HG03280 (cell line): Measurements from ENCODE around the gene GPATCH3.
A peak's percentile ranks its signal among the peaks of the same experiment; 100 is the strongest.
"Not testable (repeated sequence)": the region's sequence is repeated elsewhere in the genome, so short reads cannot be mapped to it uniquely, and the experiment has no call there.

Source experiments
- ATAC-seq: cut with Tn5 transposase; IDR thresholded peaks from one replicate; pipeline ENCODE4 v1.9.1; 2021; ENCODE audit warnings: mild to moderate bottlenecking, moderate library complexity; ENCODE audit not compliant: unreplicated experiment

GPATCH3 gene

GRCh38 chr1:26913754-26914619 lies 13.7 kb upstream of the GPATCH3 start, which contains the start of gene NR0B2:
Gene NR0B2 (minus strand): TSS chr1:26913975. CDS start chr1:26913940, 35 bp downstream.
- ATAC-seq: no peak

- no peak for ATAC-seq
Observed at GRCh38 chr1:26913389-26913753, 13.1 kb upstream of the GPATCH3 start.

- ATAC-seq: no peak
Observed at GRCh38 chr1:26912147-26912490, 11.9 kb upstream of the GPATCH3 start.

GRCh38 chr1:26911399-26912146 lies 11.3 kb upstream of the GPATCH3 start:
- ATAC-seq: no peak

GRCh38 chr1:26910343-26911160 lies 10.3 kb upstream of the GPATCH3 start:
- no peak for ATAC-seq

GRCh38 chr1:26909951-26910342 lies 9.7 kb upstream of the GPATCH3 start:
- no peak for ATAC-seq

GRCh38 chr1:26907071-26907917 lies 7.0 kb upstream of the GPATCH3 start:
- no peak for ATAC-seq

GRCh38 chr1:26900815-26901511 lies 696 bp upstream of the GPATCH3 start:
- ATAC-seq: no peak

- ATAC-seq: no peak
Observed at GRCh38 chr1:26897351-26897750, 2.9 kb downstream of the GPATCH3 start.

- no peak for ATAC-seq
Observed at GRCh38 chr1:26894263-26894662, 6.0 kb downstream of the GPATCH3 start.

GRCh38 chr1:26890467-26890796 lies 9.8 kb downstream of the GPATCH3 start:
- peak; percentile 19 for ATAC-seq

GRCh38 chr1:26889551-26890466 lies 10.5 kb downstream of the GPATCH3 start, which contains the start of gene GPN2:
Gene GPN2 (minus strand): TSS chr1:26890283. CDS start chr1:26890096, 187 bp downstream.
- ATAC-seq: peak; percentile 80

GRCh38 chr1:26888231-26888630 lies 12.0 kb downstream of the GPATCH3 start:
- ATAC-seq: no peak

- no peak for ATAC-seq
Observed at GRCh38 chr1:26887125-26887524, 13.1 kb downstream of the GPATCH3 start.

GRCh38 chr1:26882696-26883463 lies 17.4 kb downstream of the GPATCH3 start:
- ATAC-seq: no peak

GRCh38 chr1:26881611-26882010 lies 18.7 kb downstream of the GPATCH3 start:
- ATAC-seq: not testable (repeated sequence)

- no peak for ATAC-seq
Observed at GRCh38 chr1:26879793-26880192, 20.5 kb downstream of the GPATCH3 start.

GRCh38 chr1:26877326-26877725 lies 22.9 kb downstream of the GPATCH3 start:
- ATAC-seq: no peak
